HUES6 (cell line): ENCODE data around the gene TMEM213.

Experiments used
- H3K27ac ChIP-seq: 2 replicates; pipeline ENCODE4 v1.7.0; 2013; ENCODE audit warnings: low read depth, mild to moderate bottlenecking, low read length, inconsistent platforms
- H3K27me3 ChIP-seq: 2 replicates; pipeline ENCODE4 v1.6.1; 2013; ENCODE audit warnings: low read length; ENCODE audit not compliant: control insufficient read depth, insufficient read depth
- H3K36me3 ChIP-seq: 2 replicates; pipeline ENCODE4 v1.6.1; 2013; ENCODE audit warnings: low read length; ENCODE audit not compliant: control insufficient read depth, insufficient read depth
- H3K4me1 ChIP-seq: 2 replicates; pipeline ENCODE4 v1.6.1; 2013; ENCODE audit warnings: low read length; ENCODE audit not compliant: control insufficient read depth, insufficient read depth
- H3K4me3 ChIP-seq: 2 replicates; pipeline ENCODE4 v1.5.1; 2013; ENCODE audit warnings: low read depth, low read length
- H3K9ac ChIP-seq: one replicate; pipeline ENCODE4 v1.6.1; 2013; ENCODE audit warnings: mild to moderate bottlenecking, low read length
- H3K9me3 ChIP-seq: 2 replicates; pipeline ENCODE4 v1.6.1; 2013; ENCODE audit warnings: low read depth, low read length; ENCODE audit not compliant: control insufficient read depth, insufficient read depth

Gene TMEM213

GRCh38 chr7:138819625-138820024, 21.8 kb downstream of the TMEM213 start:
- Histone ChIP-seq H3K9me3 (no peaks in the 10 kb centered on the region), H3K4me1 (peaks cover 8% of the 10 kb centered on the region; the same call in 1 of the 2 replicates), H3K36me3 (no peaks in the 10 kb centered on the region), H3K27me3 (no peaks in the 10 kb centered on the region), H3K27ac (no peak overlapping the region), H3K9ac (no peak overlapping the region), H3K4me3 (no peak overlapping the region)

- H3K4me1 ChIP-seq, result peaks cover 8% of the 10 kb centered on the region; the same call in 1 of the 2 replicates
- no peak overlapping the region for H3K4me3 ChIP-seq
- no peaks in the 10 kb centered on the region for H3K36me3 ChIP-seq
- H3K9me3 ChIP-seq, result no peaks in the 10 kb centered on the region; the same call in 1 of the 2 replicates
- H3K9ac ChIP-seq, result peak overlapping the region; percentile 15
- H3K27ac ChIP-seq, result no peak overlapping the region
- no peaks in the 10 kb centered on the region for H3K27me3 ChIP-seq
Observed at GRCh38 chr7:138821912-138822311, 24.1 kb downstream of the TMEM213 start.

GRCh38 chr7:138822867-138823535, 25.2 kb downstream of the TMEM213 start:
- no peak overlapping the region for H3K27ac ChIP-seq
- H3K9ac ChIP-seq, result no peak overlapping the region
- H3K9me3 ChIP-seq, result no peaks in the 10 kb centered on the region; the same call in 1 of the 2 replicates
- H3K4me3 ChIP-seq, result no peak overlapping the region
- H3K27me3 ChIP-seq, result no peaks in the 10 kb centered on the region
- H3K36me3 ChIP-seq, result no peaks in the 10 kb centered on the region
- peaks cover 8% of the 10 kb centered on the region; the same call in 1 of the 2 replicates for H3K4me1 ChIP-seq

GRCh38 chr7:138825049-138825721, 27.4 kb downstream of the TMEM213 start:
- Histone ChIP-seq H3K27ac (no peak overlapping the region), H3K9ac (no peak overlapping the region), H3K4me3 (no peak overlapping the region), H3K9me3 (no peaks in the 10 kb centered on the region; the same call in 1 of the 2 replicates), H3K4me1 (peaks cover 8% of the 10 kb centered on the region; the same call in 1 of the 2 replicates), H3K36me3 (no peaks in the 10 kb centered on the region), H3K27me3 (no peaks in the 10 kb centered on the region)

- Histone ChIP-seq H3K27me3 (no peaks in the 10 kb centered on the region), H3K36me3 (no peaks in the 10 kb centered on the region)
Observed at GRCh38 chr7:138828302-138828701, 30.5 kb downstream of the TMEM213 start.

GRCh38 chr7:138829335-138829734, 31.5 kb downstream of the TMEM213 start:
- Histone ChIP-seq H3K9me3 (no peaks in the 10 kb centered on the region; the same call in 1 of the 2 replicates), H3K9ac (no peak overlapping the region), H3K27ac (no peak overlapping the region), H3K27me3 (no peaks in the 10 kb centered on the region), H3K4me3 (no peak overlapping the region), H3K36me3 (0 out of 2 replicates have a peak, but pooled peaks cover under 1% of the 10 kb centered on the region), H3K4me1 (no peaks in the 10 kb centered on the region)

More at GRCh38 chr7:138828302-138828701, 30.5 kb downstream of the TMEM213 start:
- H3K27ac ChIP-seq, result no peak overlapping the region
- no peaks in the 10 kb centered on the region; the same call in 1 of the 2 replicates for H3K9me3 ChIP-seq
- H3K4me3 ChIP-seq, result no peak overlapping the region
- no peaks in the 10 kb centered on the region for H3K4me1 ChIP-seq
- no peak overlapping the region for H3K9ac ChIP-seq

GRCh38 chr7:138832966-138833365, 35.2 kb downstream of the TMEM213 start:
- Histone ChIP-seq H3K27me3 (no peaks in the 10 kb centered on the region), H3K4me1 (no peaks in the 10 kb centered on the region), H3K9ac (no peak overlapping the region), H3K9me3 (no peaks in the 10 kb centered on the region), H3K36me3 (peaks cover 18% of the 10 kb centered on the region), H3K4me3 (no peak overlapping the region), H3K27ac (no peak overlapping the region)

GRCh38 chr7:138833596-138833995, 35.8 kb downstream of the TMEM213 start:
- Histone ChIP-seq H3K27ac (no peak overlapping the region), H3K9me3 (no peaks in the 10 kb centered on the region), H3K9ac (no peak overlapping the region), H3K36me3 (peaks cover 21% of the 10 kb centered on the region), H3K27me3 (no peaks in the 10 kb centered on the region), H3K4me3 (no peak overlapping the region), H3K4me1 (no peaks in the 10 kb centered on the region)

GRCh38 chr7:138834583-138834982, 36.8 kb downstream of the TMEM213 start:
- H3K9me3 ChIP-seq, result no peaks in the 10 kb centered on the region

GRCh38 chr7:138835087-138835486, 37.3 kb downstream of the TMEM213 start:
- Histone ChIP-seq H3K36me3 (peaks cover 22% of the 10 kb centered on the region), H3K9ac (no peak overlapping the region), H3K27me3 (no peaks in the 10 kb centered on the region), H3K27ac (no peak overlapping the region), H3K4me1 (no peaks in the 10 kb centered on the region), H3K9me3 (no peaks in the 10 kb centered on the region), H3K4me3 (no peak overlapping the region)

More at GRCh38 chr7:138834583-138834982, 36.8 kb downstream of the TMEM213 start:
- H3K4me1 ChIP-seq, result no peaks in the 10 kb centered on the region
- no peaks in the 10 kb centered on the region for H3K27me3 ChIP-seq
- H3K36me3 ChIP-seq, result peaks cover 21% of the 10 kb centered on the region
- H3K4me3 ChIP-seq, result no peak overlapping the region
- H3K9ac ChIP-seq, result no peak overlapping the region
- no peak overlapping the region for H3K27ac ChIP-seq

- H3K9me3 ChIP-seq, result no peaks in the 10 kb centered on the region
- H3K4me1 ChIP-seq, result peaks cover 5% of the 10 kb centered on the region; the same call in 1 of the 2 replicates
- H3K4me3 ChIP-seq, result no peak overlapping the region
- no peak overlapping the region for H3K27ac ChIP-seq
- no peak overlapping the region for H3K9ac ChIP-seq
- peaks cover 28% of the 10 kb centered on the region for H3K36me3 ChIP-seq
- H3K27me3 ChIP-seq, result no peaks in the 10 kb centered on the region
Observed at GRCh38 chr7:138837627-138838026, 39.8 kb downstream of the TMEM213 start.
